Hematopoietic multipotent progenitor cell treated with erythropoietin and hydrocortisone succinate and interleukin-3 and kit ligand, for 15 days (in vitro differentiated cells): ENCODE data around the gene GPR107.
"Not testable (repeated sequence)": the region's sequence is repeated elsewhere in the genome, so short reads cannot be mapped to it uniquely, and the experiment has no call there.

Experiments used
- DNase-seq: peaks from one replicate; pipeline ENCODE4 v3.0.0-alpha.2; 2015; ENCODE audit warnings: low spot score

The GPR107 gene

GRCh38 chr9:130053504-130054324 is at the start of gene GPR107:
GPR107 (plus strand) TSS chr9:130053906; CDS start chr9:130053933, 27 bp downstream.
- DNase-seq: peak; percentile 74

- DNase-seq: no peak
Measured at GRCh38 chr9:130003943-130004552, 49.7 kb upstream of the GPR107 start.

- not testable (repeated sequence) for DNase-seq
Measured at GRCh38 chr9:130006952-130007351, 46.8 kb upstream of the GPR107 start.

- DNase-seq: no peak
Measured at GRCh38 chr9:130008538-130008937, 45.2 kb upstream of the GPR107 start.

- DNase-seq: not testable (repeated sequence)
Measured at GRCh38 chr9:130009546-130009945, 44.2 kb upstream of the GPR107 start.

- no peak for DNase-seq
Measured at GRCh38 chr9:130010151-130010988, 43.3 kb upstream of the GPR107 start.

- no peak for DNase-seq
Measured at GRCh38 chr9:130013326-130013725, 40.4 kb upstream of the GPR107 start.

- DNase-seq: no peak
Measured at GRCh38 chr9:130015353-130016019, 38.2 kb upstream of the GPR107 start.

- no peak for DNase-seq
Measured at GRCh38 chr9:130017076-130017475, 36.6 kb upstream of the GPR107 start.

- DNase-seq: not testable (repeated sequence)
Measured at GRCh38 chr9:130017510-130017909, 36.2 kb upstream of the GPR107 start.

GRCh38 chr9:130018265-130018664 is 35.4 kb upstream of the GPR107 start:
- no peak for DNase-seq

- DNase-seq: no peak
Measured at GRCh38 chr9:130020618-130021017, 33.1 kb upstream of the GPR107 start.

- DNase-seq: no peak
Measured at GRCh38 chr9:130021123-130021522, 32.6 kb upstream of the GPR107 start.

GRCh38 chr9:130021842-130022241 is 31.9 kb upstream of the GPR107 start:
- DNase-seq: not testable (repeated sequence)

GRCh38 chr9:130022566-130023143 is 31.1 kb upstream of the GPR107 start:
- DNase-seq: no peak

GRCh38 chr9:130023144-130023787 is 30.4 kb upstream of the GPR107 start:
- DNase-seq: no peak

GRCh38 chr9:130023994-130024596 is 29.6 kb upstream of the GPR107 start:
- DNase-seq: no peak

GRCh38 chr9:130024597-130024994 is 29.1 kb upstream of the GPR107 start:
- DNase-seq: no peak

- no peak for DNase-seq
Measured at GRCh38 chr9:130026583-130027340, 26.9 kb upstream of the GPR107 start.
